ENCODE measurements around the gene CYSRT1.

The CYSRT1 gene

GRCh38 chr9:137224830-137225694, at the start of gene CYSRT1:
Gene CYSRT1, plus strand, starts transcription at chr9:137225174. Its CDS starts 448 bp downstream, at chr9:137225622.
- no peak for DNase-seq

- DNase-seq = no peak
Observed at GRCh38 chr9:137175345-137175961, 49.5 kb upstream of the CYSRT1 start.

GRCh38 chr9:137176302-137177182, 48.4 kb upstream of the CYSRT1 start:
- no peak for DNase-seq

GRCh38 chr9:137178201-137178938, 46.6 kb upstream of the CYSRT1 start:
- DNase-seq = no peak

- DNase-seq = no peak
Observed at GRCh38 chr9:137178939-137179630, 45.9 kb upstream of the CYSRT1 start.

- DNase-seq = no peak
Observed at GRCh38 chr9:137179761-137180160, 45.2 kb upstream of the CYSRT1 start.

- DNase-seq = no peak
Observed at GRCh38 chr9:137180491-137180890, 44.5 kb upstream of the CYSRT1 start.

- DNase-seq = no peak
Observed at GRCh38 chr9:137181680-137182079, 43.3 kb upstream of the CYSRT1 start.

GRCh38 chr9:137182836-137183235, 42.1 kb upstream of the CYSRT1 start:
- DNase-seq = no peak

GRCh38 chr9:137183980-137184595, 40.9 kb upstream of the CYSRT1 start:
- no peak for DNase-seq

GRCh38 chr9:137184881-137185660, 39.9 kb upstream of the CYSRT1 start:
- DNase-seq = no peak

- no peak for DNase-seq
Observed at GRCh38 chr9:137185921-137186320, 39.1 kb upstream of the CYSRT1 start.

- DNase-seq = no peak
Observed at GRCh38 chr9:137186385-137186784, 38.6 kb upstream of the CYSRT1 start.

GRCh38 chr9:137187386-137187785, 37.6 kb upstream of the CYSRT1 start:
- DNase-seq = no peak

- no peak for DNase-seq
Observed at GRCh38 chr9:137188086-137188489, 36.9 kb upstream of the CYSRT1 start.

- DNase-seq = peak; percentile 94
Observed at GRCh38 chr9:137188490-137189296, 36.3 kb upstream of the CYSRT1 start, which contains the start of the genes ANAPC2 and SSNA1. Gene ANAPC2, minus strand, starts transcription at chr9:137188560. Its CDS starts 28 bp downstream, at chr9:137188532. Gene SSNA1, plus strand, starts transcription at chr9:137188676. Its CDS starts 51 bp downstream, at chr9:137188727.

GRCh38 chr9:137189297-137190295, 35.4 kb upstream of the CYSRT1 start:
- no peak for DNase-seq

GRCh38 chr9:137190315-137190856, 34.6 kb upstream of the CYSRT1 start:
- DNase-seq = no peak

All from NCI-H345 (cell line).